ENCODE data around the gene JPT2. TPM values are rescaled to one million over a fixed set of nuclear protein-coding genes. Genes with fewer than 3 reads are reported as not detected.
"Not testable (repeated sequence)": the region's sequence is repeated elsewhere in the genome, so short reads cannot be mapped to it uniquely, and the experiment has no call there.

Gene JPT2
- total RNA-seq, 4 donors from 2014 or later = 22.7 to 28.5 (median 23.8) TPM

DNA sequence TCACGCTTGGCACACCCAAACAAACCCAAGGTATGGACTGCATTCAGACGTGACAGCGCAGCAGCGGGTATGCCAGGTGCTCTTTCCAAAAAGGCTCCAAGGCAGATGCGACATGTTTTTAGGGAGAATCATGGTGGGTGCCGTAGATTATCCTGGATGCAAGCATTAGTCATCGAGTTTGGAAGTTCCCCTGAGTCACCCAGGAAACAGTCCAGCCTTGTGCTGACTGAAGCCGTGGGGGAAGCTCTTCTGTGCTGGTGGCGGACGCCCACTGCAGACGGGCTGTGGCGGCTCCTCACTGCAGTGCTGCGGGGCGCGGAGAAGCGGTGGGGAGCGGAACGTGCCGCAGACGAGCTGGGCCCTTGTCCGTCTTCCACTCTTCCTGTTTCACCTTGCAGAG, 13.9 kb downstream of the JPT2 start:
- no peak for DNase-seq (ENCODE audit: low spot score)
- TF ChIP-seq, protein P1, sequence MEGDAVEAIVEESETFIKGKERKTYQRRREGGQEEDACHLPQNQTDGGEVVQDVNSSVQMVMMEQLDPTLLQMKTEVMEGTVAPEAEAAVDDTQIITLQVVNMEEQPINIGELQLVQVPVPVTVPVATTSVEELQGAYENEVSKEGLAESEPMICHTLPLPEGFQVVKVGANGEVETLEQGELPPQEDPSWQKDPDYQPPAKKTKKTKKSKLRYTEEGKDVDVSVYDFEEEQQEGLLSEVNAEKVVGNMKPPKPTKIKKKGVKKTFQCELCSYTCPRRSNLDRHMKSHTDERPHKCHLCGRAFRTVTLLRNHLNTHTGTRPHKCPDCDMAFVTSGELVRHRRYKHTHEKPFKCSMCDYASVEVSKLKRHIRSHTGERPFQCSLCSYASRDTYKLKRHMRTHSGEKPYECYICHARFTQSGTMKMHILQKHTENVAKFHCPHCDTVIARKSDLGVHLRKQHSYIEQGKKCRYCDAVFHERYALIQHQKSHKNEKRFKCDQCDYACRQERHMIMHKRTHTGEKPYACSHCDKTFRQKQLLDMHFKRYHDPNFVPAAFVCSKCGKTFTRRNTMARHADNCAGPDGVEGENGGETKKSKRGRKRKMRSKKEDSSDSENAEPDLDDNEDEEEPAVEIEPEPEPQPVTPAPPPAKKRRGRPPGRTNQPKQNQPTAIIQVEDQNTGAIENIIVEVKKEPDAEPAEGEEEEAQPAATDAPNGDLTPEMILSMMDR (IDR thresholded peaks at IDR 0.05) = no peak
- peak; percentile 28 for ATAC-seq (ENCODE audit: low FRiP score)

DNA sequence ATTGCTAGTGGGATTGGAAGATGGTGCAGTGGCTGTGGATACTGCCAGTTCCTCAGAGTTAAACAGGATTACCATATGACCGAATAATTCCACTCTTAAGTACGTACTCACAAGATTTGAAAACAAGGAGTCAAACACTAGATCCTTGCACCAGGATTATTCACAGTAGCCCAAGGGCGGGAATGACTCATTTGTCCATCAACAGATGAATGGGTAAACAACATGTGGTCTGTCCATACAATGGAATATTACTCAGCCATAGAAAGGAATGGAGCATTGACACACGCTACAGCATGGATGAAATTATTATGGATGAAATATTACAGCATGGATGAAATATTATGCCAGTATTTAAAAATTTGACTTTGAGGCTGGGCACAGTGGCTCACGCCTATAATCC, 18.8 kb downstream of the JPT2 start:
- ATAC-seq (ENCODE audit: low FRiP score) = no peak
- TF ChIP-seq, protein P1 (IDR thresholded peaks at IDR 0.05) = no peak
- no peak for DNase-seq (ENCODE audit: low spot score)

DNA sequence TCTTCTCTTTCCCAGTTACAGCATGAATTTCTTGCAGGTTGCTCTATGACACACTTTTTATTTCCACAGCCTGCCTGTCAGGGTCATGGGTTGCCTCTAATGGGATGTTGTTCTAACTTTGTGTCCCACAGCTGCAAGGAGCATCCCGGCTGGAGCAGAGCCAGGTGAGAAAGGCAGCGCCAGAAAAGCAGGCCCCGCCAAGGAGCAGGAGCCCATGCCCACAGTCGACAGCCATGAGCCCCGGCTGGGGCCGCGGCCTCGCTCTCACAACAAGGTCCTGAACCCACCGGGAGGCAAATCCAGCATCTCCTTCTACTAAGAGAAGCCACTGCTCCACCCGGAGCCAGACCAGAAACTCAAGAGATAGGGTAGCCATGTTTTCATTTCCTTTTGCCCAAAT, 20.6 kb downstream of the JPT2 start:
- ATAC-seq (ENCODE audit: low FRiP score) (no peak), DNase-seq (ENCODE audit: low spot score) (no peak)
- TF ChIP-seq, protein P1 (IDR thresholded peaks at IDR 0.05) = no peak

DNA sequence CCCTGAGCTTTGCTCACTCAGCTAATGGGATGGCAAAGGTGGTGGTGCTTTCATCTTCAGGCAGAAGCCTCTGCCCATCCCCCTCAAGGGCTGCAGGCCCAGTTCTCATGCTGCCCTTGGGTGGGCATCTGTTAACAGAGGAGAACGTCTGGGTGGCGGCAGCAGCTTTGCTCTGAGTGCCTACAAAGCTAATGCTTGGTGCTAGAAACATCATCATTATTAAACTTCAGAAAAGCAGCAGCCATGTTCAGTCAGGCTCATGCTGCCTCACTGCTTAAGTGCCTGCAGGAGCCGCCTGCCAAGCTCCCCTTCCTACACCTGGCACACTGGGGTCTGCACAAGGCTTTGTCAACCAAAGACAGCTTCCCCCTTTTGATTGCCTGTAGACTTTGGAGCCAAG, 22.2 kb downstream of the JPT2 start:
- no peak for ATAC-seq (ENCODE audit: low FRiP score)
- TF ChIP-seq, protein P1 (IDR thresholded peaks at IDR 0.05) = no peak
- no peak for DNase-seq (ENCODE audit: low spot score)

DNA sequence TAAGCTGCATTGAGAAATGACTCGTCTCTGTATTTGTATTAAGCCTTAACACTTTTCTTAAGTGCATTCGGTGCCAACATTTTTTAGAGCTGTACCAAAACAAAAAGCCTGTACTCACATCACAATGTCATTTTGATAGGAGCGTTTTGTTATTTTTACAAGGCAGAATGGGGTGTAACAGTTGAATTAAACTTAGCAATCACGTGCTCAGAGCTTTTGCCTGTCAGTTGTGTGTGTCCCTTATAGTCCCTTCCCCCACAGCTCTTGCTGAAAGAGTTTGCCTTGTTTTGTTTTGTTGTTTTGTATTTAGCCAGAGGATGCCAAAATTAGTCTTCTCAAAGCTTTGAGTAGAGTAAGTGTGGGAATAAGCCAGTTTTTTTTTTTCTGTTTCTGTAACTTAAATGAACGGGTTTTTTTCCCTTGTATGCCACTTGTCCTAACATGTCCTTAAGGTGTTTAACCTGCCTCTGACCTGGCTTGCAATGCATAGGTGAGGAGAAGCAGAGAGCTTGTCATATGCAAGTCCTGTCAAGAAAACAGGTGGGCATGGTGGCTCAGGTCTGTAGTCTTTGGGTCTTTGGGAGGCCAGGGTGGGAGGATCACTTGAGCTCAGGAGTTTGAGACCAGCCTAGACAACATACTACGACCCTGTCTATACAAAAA, 23.3 kb downstream of the JPT2 start:
- no peak for ATAC-seq (ENCODE audit: low FRiP score)
- TF ChIP-seq, protein P1 (IDR thresholded peaks at IDR 0.05) = no peak

DNA sequence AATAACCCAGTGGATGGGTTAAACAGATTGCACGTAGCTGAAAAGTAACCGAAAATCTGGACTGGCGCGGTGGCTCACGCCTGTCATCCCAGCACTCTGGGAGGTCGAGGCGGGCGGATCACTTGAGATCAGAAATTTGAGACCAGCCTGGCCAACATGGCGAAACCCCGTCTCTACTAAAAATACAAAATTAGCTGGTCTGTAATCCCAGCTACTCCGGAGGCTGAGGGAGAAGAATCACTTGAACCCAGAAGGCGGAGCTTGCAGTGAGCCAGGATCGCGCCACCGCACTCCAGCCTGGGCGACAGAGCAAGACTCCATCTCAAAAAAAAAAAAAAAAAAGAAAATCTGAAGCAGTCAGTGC, 27.2 kb downstream of the JPT2 start:
- ATAC-seq (ENCODE audit: low FRiP score); DNase-seq (ENCODE audit: low spot score): not testable (repeated sequence)

More for the DNA sequence above, 23.3 kb downstream of the JPT2 start:
- DNase-seq (ENCODE audit: low spot score) = no peak

DNA sequence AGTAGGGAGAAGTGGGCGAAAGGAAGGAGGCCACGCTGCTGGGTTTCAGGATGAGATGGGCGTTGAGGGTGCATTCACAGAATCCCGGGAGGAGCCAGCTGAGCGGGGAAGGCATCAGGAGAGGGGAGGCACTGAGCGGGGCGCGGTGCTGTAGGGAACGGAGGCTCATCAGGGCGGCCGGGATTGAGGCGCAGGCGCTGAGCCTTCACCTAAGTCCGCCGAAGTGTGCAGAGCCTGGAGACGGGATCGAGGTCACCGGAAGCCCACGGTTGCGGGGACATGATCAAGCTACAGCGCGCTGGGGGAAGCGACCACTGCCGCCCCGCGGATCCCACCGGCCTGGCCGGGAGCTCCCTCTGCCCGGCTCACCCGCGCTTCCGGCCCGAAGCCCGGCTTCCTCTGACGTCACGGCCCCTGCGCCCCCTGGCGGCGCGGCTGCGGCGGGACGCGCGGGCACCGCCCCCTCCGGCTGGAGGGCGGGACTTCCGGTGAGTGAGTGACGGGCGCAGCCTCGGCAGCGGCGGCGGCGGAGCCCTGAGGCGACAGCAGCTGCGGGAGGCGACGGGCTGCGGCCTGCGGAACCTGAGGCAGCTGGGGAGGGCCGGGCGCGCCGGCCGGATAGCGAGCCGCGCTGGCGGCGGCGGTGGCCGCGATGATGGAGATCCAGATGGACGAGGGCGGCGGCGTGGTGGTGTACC, 27.8 kb downstream of the JPT2 start, which contains the start of gene MAPK8IP3:
Gene MAPK8IP3 (plus strand): TSS at position 508 of the 698 bp plus-strand sequence. CDS start 145 bp downstream, at position 653.
- ATAC-seq (ENCODE audit: low FRiP score) (peak; percentile 94), DNase-seq (ENCODE audit: low spot score) (peak; percentile 77)

More for the DNA sequence above, 27.8 kb downstream of the JPT2 start, which contains the start of gene MAPK8IP3:
- TF ChIP-seq, protein P1 (IDR thresholded peaks at IDR 0.05) = peak in 2 of 3 donors; percentile 96 to 100
